GM18498 (cell line): ENCODE data around the gene TAF4.
"Not testable (repeated sequence)": the region's sequence is repeated elsewhere in the genome, so short reads cannot be mapped to it uniquely, and the experiment has no call there.

Experiments used
- ATAC-seq: cut with Tn5 transposase; IDR thresholded peaks from one replicate; pipeline ENCODE4 v1.9.1; 2021; ENCODE audit warnings: mild to moderate bottlenecking, moderate library complexity; ENCODE audit not compliant: unreplicated experiment

TAF4 gene

DNA sequence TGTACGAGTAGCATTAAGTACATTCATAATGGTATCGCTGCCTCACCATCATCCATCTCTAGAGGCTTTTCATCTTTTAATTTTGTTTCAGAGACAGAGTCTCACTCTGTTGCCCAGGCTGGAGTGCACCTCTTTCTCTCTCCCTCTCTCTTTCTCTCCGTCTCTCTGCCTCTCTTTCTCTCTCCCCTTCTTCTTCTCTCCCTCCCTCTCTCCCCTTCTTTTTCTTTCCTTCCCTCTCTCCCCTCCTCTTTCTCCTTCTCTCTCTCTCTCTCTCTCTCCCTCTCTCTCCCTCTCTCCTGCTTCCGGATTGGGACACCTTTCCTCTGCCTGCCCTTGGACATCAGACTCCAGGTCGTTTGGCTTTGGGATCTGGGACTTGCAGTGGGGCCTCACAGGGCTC is 17.6 kb upstream of the TAF4 start:
- no peak for ATAC-seq

DNA sequence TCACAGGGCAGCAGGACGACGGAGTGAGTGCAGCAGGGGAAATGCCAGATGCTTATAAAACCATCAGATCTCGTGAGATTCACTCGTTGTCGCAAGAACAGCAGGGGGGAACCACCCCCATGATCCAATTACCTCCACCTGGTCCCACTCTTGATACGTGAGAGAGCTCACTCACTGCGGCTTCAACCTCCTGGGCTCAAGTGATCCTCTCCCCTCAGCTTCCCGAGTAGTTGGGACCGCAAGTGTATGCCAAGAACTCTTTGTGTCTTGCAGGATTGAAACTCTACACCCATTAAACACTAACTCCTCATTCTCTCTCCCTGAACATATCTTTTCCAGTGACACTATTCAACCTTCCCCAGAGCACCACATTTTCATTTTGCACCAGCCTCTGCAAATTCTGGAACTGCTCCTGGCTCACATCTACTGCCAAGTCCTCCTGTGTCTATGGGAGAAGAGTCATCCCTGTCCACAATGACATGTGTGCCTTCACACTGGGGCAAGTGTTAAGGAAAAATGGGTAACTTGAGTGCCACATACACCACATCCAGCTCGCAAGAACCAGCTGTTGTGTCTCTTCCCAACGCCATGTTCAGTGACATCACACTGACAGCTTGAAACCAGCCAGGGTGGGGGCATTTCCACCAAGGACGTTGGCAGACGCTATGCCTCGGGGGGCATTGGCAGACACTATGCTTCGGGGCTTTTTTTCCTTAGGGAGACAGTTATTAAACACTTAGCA is 14.7 kb upstream of the TAF4 start:
- no peak for ATAC-seq

DNA sequence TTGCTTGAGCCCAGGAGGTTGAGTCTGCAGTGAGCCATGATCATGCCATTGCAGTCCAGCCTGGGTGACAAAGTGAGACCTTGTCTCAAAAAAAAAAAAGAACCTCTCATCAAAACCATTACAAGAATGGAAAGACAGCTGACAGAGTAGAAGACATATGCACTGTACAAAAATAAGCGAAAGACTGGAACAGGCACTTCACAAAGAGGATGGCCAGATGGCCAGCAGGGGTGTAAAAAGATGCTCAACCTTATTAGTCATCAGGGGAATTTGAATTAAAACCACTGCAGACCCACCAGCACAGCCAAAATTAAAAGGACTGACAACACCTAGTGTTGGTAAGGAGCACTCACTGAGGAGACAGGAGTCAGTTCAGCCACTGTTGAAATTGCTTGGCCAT is 13.5 kb upstream of the TAF4 start:
- no peak for ATAC-seq

DNA sequence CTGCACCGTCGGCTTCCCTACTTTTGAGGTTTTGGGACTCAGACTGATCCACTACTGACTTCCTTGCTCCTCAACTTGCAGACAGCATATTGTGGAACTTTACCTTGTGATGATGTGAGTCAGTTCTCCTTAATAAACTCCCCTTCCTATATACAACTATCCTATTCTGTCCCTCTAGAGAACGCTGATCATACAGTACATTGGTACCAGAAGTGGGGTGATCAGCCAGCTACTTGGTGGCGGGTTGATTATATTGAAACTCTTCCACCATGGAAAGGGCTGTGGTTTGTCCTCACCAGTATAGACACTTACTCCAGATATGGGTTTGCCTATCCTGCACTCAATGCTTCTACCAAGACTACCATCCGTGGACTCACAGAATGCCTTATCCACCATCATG is 7.6 kb upstream of the TAF4 start:
- no peak for ATAC-seq

DNA sequence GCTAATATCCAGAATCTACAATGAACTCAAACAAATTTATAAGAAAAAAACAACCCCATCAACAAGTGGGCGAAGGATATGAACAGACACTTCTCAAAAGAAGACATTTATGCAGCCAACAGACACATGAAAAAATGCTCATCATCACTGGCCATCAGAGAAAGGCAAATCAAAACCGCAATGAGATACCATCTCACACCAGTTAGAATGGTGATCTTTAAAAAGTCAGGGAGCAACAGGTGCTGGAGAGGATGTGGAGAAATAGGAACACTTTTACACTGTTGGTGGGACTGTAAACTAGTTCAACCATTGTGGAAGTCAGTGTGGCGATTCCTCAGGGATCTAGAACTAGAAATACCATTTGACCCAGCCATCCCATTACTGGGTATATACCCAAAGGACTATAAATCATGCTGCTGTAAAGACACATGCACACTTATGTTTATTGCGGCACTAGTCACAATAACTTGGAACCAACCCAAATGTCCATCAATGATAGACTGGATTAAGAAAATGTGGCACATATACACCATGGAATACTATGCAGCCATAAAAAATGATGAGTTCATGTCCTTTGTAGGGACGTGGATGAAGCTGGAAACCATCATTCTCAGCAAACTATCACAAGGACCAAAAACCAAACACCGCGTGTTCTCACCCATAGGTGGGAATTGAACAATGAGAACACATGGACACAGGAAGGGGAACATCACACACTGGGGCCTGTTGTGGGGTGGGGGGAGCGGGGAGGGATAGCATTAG is 6.2 kb upstream of the TAF4 start:
- ATAC-seq = not testable (repeated sequence)

DNA sequence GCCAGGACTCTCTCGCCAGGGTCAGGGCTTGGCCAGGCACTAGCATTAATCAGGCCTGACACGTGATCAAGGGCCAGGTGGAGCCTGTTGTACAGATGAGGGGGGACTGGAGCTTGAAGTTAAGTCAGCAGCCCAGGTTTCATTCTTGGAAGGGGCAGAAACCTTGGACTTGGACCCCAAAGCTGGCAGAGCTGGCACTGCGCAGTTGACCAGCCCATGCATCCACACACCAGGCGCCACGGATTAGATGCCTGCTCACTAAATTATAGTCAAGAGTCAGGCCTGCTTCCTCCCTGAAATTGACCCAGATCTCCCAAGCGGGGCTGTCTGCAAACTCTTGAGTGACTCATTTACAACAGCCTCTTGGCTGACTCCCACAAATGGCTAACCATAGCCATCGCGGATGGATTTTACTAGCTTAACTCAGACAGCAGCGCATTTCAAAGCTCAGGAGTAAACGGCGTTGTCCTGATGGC is 4.1 kb upstream of the TAF4 start:
- no peak for ATAC-seq

DNA sequence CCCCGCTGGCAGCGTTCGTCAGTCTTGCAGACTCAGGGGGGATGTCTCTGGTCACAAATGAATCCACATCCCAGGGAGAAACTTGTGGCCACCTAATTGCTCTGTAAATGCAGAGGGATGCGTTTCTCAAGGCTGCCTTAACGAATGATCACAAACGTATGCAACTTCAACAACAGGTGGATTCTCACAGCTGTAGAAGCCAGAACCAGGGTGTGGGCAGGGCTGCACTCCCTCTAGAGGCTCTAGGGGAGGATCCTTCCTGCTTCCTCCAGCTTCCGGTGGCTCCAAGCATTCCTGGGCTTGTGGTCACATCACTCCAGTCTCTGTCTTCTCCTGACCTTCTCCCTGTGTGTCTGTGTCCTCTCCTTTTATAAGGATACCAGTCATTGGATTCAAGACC is 3.3 kb upstream of the TAF4 start:
- no peak for ATAC-seq

DNA sequence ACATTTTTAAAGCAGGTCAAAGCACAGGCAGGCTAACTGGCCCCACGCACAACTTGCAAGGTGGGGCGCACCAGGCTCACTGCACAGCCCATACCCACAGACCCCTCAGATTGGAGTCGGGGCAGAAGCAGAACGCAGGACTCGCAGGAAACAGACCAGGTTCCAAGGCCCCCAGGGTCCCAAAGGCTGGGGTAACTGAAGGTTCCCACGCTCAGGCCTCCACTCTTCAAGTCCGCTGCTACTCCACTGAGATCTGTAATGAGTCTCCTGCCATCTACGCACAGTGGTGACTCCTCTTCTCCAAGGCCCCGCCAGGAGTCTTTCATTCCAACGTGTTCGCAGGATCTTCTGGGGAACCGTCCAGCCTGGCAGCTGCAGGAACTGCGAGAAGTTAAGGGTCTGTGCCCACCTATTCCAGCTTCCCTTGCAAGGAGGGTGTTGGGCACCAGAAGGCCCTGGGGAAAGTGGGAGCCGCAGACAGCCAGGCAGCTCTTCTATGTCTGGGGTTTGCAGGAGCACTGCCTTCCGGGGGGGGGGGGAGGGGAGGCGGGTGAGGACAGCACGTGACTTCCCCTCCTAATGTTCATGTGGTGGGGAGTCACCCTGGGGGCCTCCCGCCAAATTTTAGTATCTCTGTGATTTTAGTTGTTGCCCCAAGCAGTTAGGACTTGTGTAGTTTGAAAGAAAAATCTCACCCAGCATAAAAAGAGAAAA is 2.0 kb upstream of the TAF4 start:
- ATAC-seq = no peak

DNA sequence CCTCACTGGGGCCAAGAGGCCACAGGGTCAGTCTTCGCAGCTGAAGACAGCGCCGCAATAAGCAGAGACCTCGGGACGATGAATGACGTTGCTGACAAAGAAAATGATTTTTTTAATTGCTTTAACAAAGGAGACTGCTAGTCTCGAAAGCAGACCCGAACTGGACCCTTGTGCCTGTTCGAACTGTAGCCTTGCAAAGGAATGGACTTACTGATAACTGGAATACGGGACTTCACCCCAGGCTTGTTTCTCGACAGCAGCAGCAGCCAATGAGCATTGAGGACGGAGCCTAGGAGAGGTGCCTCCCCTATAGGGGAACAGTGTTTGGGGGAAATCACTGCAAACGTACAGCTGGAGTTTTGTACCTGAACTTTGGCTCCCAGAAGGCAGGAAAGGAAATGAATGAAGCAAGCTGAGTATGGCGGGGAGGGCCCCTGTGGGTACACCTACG is 1.3 kb upstream of the TAF4 start:
- ATAC-seq = no peak

DNA sequence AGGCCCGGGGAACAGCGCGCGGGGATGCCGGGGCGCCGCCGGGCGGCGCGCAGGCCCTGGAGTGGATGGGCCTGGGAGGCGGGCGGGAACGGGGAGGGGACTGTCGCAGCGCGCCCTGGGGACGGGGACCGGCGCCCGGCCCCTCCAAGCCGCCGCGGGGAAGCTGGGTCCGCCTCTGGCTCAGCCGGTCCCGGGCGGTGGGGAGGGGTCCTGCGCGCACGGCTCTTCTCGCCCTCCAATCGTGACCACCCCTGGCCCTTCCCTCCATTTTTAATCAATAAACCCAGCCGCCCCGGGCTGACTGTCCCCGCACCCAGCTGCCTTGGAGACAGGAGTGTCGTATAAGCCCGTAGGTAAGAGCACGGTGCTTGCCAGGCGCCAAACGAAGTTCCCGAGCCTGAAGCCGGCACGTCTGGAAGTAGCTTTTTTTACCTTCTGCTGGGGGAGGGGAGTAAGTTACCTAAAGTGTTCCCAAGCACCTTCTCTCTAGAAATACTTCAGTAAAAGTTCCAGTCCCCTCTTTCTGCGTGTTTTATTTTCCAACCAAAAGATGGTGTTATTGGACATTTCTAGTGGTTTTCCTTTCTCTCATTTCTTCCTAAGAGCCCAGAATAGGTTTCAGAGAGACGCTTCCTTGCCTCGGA is 780 bp upstream of the TAF4 start:
- ATAC-seq = no peak

DNA sequence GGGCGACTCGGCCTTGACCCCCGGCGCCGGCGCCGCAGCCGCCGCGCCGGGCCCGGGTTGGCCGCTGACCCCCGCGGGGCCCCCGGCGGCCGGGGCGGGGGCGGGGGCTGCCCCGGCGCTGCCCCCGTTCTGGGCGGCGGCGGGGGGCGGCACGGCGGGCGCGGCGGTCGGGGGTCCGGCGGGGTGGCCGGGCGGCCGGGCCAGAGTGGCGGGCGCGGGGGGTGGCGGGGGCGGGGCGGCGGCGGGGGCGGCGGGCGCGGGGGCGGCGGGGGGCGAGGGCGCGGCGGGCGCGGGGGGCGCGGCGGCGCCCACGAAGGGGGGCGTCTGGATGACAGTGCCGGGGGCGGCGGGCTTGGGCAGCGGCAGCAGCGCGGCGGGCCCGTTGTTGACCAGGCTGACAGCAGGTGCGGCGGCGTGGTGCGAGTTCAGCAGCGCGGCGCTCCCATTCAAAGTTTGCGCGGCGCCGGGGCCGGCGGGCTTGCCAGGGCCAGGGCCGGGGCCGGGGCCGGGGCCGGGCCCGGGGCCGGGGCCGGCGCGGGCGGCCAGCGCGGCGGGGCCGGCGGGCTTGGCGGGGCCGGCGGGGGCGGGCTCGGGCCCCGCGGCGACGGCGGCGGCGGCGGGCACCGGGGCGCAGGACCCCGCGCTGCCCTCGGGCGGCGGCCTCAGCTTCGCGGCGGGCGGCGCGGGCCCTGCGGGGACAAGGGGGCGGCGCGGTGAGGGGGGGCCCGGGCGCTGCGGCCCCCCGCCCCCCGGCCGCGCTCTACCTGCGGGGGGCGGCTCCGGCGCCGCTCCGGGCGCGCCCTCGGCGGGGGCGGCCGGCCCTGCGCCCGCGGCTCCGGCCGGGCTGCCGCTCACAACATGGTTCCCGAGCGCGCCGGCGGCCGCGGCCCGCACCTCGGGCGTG is 659 bp downstream of the TAF4 start:
- ATAC-seq = peak; percentile 35

DNA sequence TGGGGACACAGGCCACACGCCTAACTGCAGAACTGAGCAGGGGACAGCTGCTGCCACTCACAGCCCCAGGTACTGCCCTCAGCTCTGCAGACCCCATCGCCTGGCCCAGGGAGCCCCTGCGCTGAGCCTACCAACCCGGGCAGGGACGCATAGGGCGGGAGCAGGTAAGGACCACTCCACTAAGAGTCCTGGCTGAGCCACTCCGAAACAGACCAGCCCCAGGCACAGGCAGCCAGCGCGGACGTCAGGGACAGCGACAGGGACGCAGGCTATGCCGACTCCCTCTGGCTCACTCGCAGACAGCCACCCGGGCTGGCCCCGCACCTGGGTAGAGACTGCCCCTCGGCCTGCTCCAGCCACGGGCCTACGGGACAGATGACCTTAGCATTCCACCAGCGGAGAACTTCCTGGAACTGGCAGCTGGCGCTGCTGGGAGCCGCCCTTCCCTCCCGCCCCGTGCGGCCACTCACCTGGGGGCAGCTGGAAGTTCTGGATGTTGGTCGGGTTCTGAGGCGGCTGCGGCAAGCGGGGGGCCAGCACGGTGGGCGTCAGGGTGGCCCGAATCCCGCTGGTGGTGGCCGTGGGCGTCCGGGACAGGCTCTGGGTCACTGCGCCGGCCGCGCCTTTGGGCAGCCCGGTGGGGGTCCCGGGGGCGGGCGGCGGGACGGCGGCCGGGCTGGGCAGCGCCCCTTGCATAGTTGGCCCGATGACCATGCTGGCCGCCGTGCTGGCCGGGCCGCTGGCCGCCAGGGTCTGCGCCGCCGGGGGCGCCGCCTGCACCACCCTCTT is 1.5 kb downstream of the TAF4 start:
- no peak for ATAC-seq

DNA sequence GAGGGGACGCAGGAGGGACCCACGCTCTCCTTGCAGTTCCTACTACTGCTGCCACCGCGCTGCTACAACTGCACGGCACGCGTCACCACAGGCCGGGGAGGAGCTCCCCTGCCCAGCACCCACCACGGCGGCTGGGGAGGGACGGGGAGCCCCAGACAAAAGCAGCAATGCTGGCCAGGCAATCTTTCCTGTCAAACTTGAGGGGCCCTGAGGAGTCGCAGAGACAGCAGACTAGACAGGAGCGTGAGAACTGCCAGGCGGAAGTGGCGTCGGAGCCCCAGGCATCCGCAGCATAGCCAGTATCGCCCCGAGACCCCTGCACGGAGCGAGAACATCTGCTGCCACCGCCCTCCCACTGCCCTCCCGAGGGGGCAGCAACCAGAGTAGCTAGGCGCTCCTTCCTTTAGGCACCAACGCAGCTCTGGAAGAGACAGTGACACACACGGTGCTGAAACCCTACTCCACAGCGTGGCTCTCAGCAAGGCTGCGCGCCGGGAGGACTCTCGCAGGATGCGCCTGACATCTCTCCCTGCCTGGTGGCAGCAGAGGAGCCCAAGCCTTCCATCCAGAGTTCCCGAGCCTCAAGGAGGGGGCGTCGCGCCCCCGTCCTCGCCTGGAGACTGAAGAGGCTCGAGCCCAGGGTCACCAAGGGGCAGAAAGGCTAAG is 2.2 kb downstream of the TAF4 start:
- no peak for ATAC-seq

DNA sequence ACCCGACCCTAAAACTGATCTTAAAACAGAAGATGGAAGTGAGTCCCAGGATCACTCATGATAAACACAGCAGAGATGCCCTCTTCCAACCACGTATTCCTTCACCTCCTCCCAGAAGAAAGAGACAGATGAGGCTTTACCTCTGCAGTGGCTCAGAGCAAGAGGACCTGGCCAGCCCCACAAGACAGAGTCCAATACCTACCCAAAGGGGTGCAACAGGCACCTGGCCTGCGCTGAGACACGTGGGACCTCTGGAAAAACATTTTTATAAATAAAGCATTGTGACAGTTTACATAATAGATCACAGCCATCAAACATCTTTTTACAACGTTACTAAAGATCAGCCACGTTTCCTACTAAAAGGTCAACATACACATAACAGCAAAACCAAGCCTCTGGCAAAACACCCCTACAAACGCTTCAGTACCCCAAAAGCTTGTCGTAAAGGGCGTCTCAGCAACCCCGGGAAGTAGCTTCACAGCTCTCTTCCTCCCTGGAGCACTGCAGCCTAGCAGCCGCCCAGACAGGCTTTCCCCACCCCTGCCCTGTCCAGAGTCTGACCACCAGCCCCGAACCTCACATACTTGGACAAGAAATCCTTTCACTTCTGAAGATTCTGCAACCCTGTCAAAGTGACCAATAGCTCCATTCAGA is 2.9 kb downstream of the TAF4 start:
- no peak for ATAC-seq

DNA sequence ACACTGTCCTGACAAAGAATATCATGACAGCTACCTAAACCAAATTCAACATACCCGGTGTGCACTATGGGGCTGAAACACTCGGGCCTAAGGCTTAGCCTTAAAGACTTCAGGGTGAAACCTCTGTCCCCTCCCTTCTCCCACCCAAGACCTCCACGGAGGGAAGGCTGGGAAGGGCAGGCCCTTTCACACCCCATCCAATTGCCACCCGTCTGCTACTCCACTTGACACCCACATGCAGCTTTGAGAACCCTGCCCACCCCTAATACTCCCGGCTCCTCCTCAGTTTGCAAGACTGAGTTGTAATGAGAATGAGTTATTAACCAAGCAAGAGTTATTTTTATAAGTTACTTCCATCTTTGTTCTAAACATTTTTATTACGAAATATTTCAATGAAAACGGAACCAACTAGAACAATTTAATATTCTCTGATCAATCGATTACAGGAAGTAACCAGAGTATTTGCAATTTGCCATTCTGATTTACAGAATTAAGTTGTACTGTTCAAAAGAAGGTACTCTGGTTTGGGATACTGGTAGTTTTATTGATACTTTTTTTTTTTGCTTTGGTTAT is 3.7 kb downstream of the TAF4 start:
- no peak for ATAC-seq

DNA sequence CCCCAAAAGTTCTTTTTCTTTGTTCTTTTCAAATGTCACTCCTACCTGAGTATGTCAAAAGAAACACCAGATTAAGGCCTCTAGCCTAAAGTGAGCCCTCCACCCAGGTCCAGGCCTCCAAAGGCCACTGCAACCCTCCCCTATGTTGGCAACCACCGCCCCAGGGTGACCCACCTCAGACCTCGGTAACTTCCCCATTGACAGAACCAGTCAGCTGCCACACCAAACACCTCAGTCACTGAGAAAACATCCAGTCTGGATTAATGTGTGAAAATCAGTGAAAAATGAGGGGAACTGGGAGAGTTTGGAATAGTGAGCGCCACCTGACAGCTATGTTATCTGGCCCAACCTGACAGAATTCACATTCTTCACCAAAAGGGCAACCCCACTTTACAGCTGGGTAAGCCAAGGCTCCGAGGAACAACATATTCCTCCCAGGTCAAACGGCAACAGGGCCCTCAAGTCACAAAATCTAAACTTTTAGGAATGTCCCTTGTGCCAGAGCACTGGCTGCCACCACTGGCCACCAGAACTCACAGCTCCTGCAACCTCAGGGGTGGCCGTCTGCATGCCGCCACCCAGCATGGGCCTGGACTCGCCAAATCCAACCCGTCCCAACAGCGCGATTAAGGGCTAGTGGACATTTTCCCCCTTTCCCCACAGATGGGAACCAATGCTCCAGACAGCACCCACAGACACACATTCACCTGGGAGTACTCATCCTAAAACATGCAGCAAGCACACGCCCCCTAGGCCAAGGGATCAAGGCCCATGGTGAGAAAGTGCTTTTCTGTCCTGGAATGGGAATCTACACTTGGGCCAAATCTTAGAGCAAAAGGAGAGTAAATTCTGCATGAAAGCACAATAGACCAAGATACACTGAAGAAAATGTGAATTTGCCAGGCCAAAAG is 4.8 kb downstream of the TAF4 start:
- ATAC-seq = no peak
